GM23248 (cell line): ENCODE data around the gene PSENEN. TPM values are rescaled to one million over a fixed set of nuclear protein-coding genes. Genes with fewer than 3 reads are reported as not detected.

Experiments used
- DNase-seq: peaks from one replicate; pipeline ENCODE4 v3.0.0-alpha.2; 2015
- H2AFZ ChIP-seq: fragments of 200-600 bp; sonication (generic); 2 replicates; pipeline ENCODE4 v1.6.1; 2016; ENCODE audit warnings: antibody characterized with exemption
- H3F3A ChIP-seq: fragments of 200-600 bp; sonication (generic); 2 replicates; pipeline ENCODE4 v1.6.1; 2016; ENCODE audit warnings: mild to moderate bottlenecking, antibody characterized with exemption, mixed run types; ENCODE audit not compliant: insufficient read depth
- H3K27ac ChIP-seq: fragments of 200-600 bp; sonication (generic); 2 replicates; pipeline ENCODE4 v1.5.1; 2016; ENCODE audit warnings: mild to moderate bottlenecking
- H3K27me3 ChIP-seq: fragments of 200-600 bp; sonication (generic); replicated peaks from 2 replicates; pipeline ENCODE4 v1.6.1; 2016; ENCODE audit warnings: mild to moderate bottlenecking; ENCODE audit not compliant: insufficient read depth
- H3K36me3 ChIP-seq: fragments of 200-600 bp; sonication (generic); 2 replicates; pipeline ENCODE4 v1.6.1; 2016; ENCODE audit warnings: low read depth, mild to moderate bottlenecking
- H3K4me1 ChIP-seq: fragments of 200-600 bp; sonication (generic); 2 replicates; pipeline ENCODE4 v1.6.1; 2016; ENCODE audit warnings: mild to moderate bottlenecking; ENCODE audit not compliant: insufficient read depth
- H3K4me2 ChIP-seq: fragments of 200-600 bp; sonication (generic); one replicate; pipeline ENCODE4 v1.6.1; 2016; ENCODE audit warnings: mild to moderate bottlenecking; ENCODE audit not compliant: unreplicated experiment
- H3K4me3 ChIP-seq: fragments of 200-600 bp; sonication (generic); 2 replicates; pipeline ENCODE4 v1.5.1; 2016; ENCODE audit warnings: mild to moderate bottlenecking
- H3K79me2 ChIP-seq: fragments of 200-600 bp; sonication (generic); 2 replicates; pipeline ENCODE4 v1.6.1; 2016; ENCODE audit warnings: mild to moderate bottlenecking; ENCODE audit not compliant: insufficient read depth
- H3K9ac ChIP-seq: fragments of 200-600 bp; sonication (generic); 2 replicates; pipeline ENCODE4 v1.6.1; 2016; ENCODE audit warnings: mild to moderate bottlenecking
- H3K9me2 ChIP-seq: fragments of 200-600 bp; sonication (generic); 2 replicates; pipeline ENCODE4 v1.6.1; 2016; ENCODE audit warnings: mixed run types, mild to moderate bottlenecking, moderate library complexity; ENCODE audit not compliant: insufficient read depth
- H3K9me3 ChIP-seq: fragments of 200-600 bp; sonication (generic); one replicate; pipeline ENCODE4 v1.6.1; 2017; ENCODE audit warnings: low read depth
- H4K20me1 ChIP-seq: fragments of 200-600 bp; sonication (generic); 2 replicates; pipeline ENCODE4 v1.6.0; 2016; ENCODE audit not compliant: insufficient read depth
- EZH2 ChIP-seq: fragments of 200-600 bp; sonication (generic); IDR thresholded peaks from 2 replicates; pipeline ENCODE4 v1.6.1; 2018; ENCODE audit warnings: antibody characterized with exemption, mild to moderate bottlenecking; ENCODE audit not compliant: insufficient read depth, poor library complexity, severe bottlenecking
- EZH2phosphoT487 ChIP-seq: fragments of 200-600 bp; sonication (generic); IDR thresholded peaks from 2 replicates; pipeline ENCODE4 v1.6.1; 2018; ENCODE audit warnings: antibody characterized with exemption, moderate library complexity, mild to moderate bottlenecking, low read depth; ENCODE audit not compliant: insufficient read depth
- WGBS, 2 experiments: methylation state at CpG; one replicate each; pipeline ENCODE4 v1.1.6; 2015 to 2017; ENCODE audit warnings: low lambda C conversion rate in 2 of 2, low coverage in 1 of 2; ENCODE audit errors: missing lambda C conversion rate in 2 of 2; 5-methylcytosine and 5-hydroxymethylcytosine counted together
- in situ Hi-C: fragments of 300-500 bp; cut with MboI; formaldehyde crosslinking; loops from 2 replicates; pipeline ENCODE4 v1.15.0; 2020
- polyA plus RNA-seq: library from polyadenylated mRNA; unstranded; fragments of >200 nt; fragmentation: Nextera tagmentation; extraction: Ambion mirVana; gene quantifications from 2 replicates; pipeline ENCODE4 v1.2.1, GENCODE V29; 2016
- total RNA-seq: library from RNA; depleted of rRNA; stranded (reverse); fragments of >200 nt; shearing (Covaris generic); gene quantifications from 2 replicates; pipeline ENCODE4 v1.2.3, GENCODE V29; 2014

Gene PSENEN
- total and polyA plus RNA-seq, 2 experiments from 2014 or later: 21.6 to 108 TPM

GRCh38 chr19:35715355-35715809 lies 30.1 kb upstream of the PSENEN start:
- Histone ChIP-seq H3K36me3 (no peaks in the 10 kb centered on the region), H3K4me2 (no peak overlapping the region), H2AFZ (no peak overlapping the region), H3K9me3 (no peaks in the 10 kb centered on the region), H3K79me2 (peaks cover 31% of the 10 kb centered on the region), H3K9me2 (no peaks in the 10 kb centered on the region), H3F3A (no peaks in the 10 kb centered on the region; the same call in 1 of the 2 replicates), H3K9ac (no peak overlapping the region), H4K20me1 (no peaks in the 10 kb centered on the region), H3K4me1 (no peaks in the 10 kb centered on the region), H3K27ac (no peak overlapping the region), H3K27me3 (no peaks in the 10 kb centered on the region), H3K4me3 (no peak overlapping the region)
- in situ Hi-C loops: no loop called here
- TF ChIP-seq EZH2phosphoT487: no peak
- TF ChIP-seq EZH2: no peak
- DNase-seq: no peak
- WGBS, 2 experiments: 75 to 76% methylated on average over 7 of the region's 7 CpGs

- no peaks in the 10 kb centered on the region for H3K4me1 ChIP-seq
- H3K9me2 ChIP-seq: no peaks in the 10 kb centered on the region
- peaks cover 36% of the 10 kb centered on the region for H3K79me2 ChIP-seq
- H3K27ac ChIP-seq: peak overlapping the region; percentile 38
- peak overlapping the region; percentile 74 for H3K9ac ChIP-seq
- peak overlapping the region; percentile 90 for H2AFZ ChIP-seq
- H3F3A ChIP-seq: no peaks in the 10 kb centered on the region; the same call in 1 of the 2 replicates
- WGBS, 2 experiments: 2 to 5% methylated on average over 42 to 52 of the region's 52 CpGs
- no peaks in the 10 kb centered on the region for H3K9me3 ChIP-seq
- DNase-seq: peak; percentile 71
- peak overlapping the region; percentile 86 for H3K4me2 ChIP-seq
- no peaks in the 10 kb centered on the region for H3K36me3 ChIP-seq
- no peaks in the 10 kb centered on the region for H4K20me1 ChIP-seq
- H3K4me3 ChIP-seq: peak overlapping the region; percentile 82
- no peaks in the 10 kb centered on the region for H3K27me3 ChIP-seq
- no peak for TF ChIP-seq EZH2phosphoT487
- TF ChIP-seq EZH2: no peak
- in situ Hi-C loops: no loop called here
These were observed 29.3 kb upstream of the PSENEN start for GRCh38 chr19:35715981-35716800.

- peak; percentile 98 for DNase-seq
- H3K9ac ChIP-seq: peak overlapping the region; percentile 74
- no peaks in the 10 kb centered on the region for H3K9me2 ChIP-seq
- peak overlapping the region; percentile 90 for H2AFZ ChIP-seq
- TF ChIP-seq EZH2 (no peak), EZH2phosphoT487 (no peak)
- H3K36me3 ChIP-seq: no peaks in the 10 kb centered on the region
- 1 to 3% methylated on average over 56 to 71 of the region's 77 CpGs for WGBS, 2 experiments
- no peaks in the 10 kb centered on the region for H3K4me1 ChIP-seq
- no peaks in the 10 kb centered on the region; the same call in 1 of the 2 replicates for H3F3A ChIP-seq
- H3K27ac ChIP-seq: peak overlapping the region; percentile 38
- H3K27me3 ChIP-seq: no peaks in the 10 kb centered on the region
- H3K9me3 ChIP-seq: no peaks in the 10 kb centered on the region
- H3K4me2 ChIP-seq: peak overlapping the region; percentile 86
- peaks cover 45% of the 10 kb centered on the region for H3K79me2 ChIP-seq
- H4K20me1 ChIP-seq: no peaks in the 10 kb centered on the region
- peak overlapping the region; percentile 82 for H3K4me3 ChIP-seq
- in situ Hi-C loops: no loop called here
These were observed 28.4 kb upstream of the PSENEN start for GRCh38 chr19:35716801-35717664.

DNA sequence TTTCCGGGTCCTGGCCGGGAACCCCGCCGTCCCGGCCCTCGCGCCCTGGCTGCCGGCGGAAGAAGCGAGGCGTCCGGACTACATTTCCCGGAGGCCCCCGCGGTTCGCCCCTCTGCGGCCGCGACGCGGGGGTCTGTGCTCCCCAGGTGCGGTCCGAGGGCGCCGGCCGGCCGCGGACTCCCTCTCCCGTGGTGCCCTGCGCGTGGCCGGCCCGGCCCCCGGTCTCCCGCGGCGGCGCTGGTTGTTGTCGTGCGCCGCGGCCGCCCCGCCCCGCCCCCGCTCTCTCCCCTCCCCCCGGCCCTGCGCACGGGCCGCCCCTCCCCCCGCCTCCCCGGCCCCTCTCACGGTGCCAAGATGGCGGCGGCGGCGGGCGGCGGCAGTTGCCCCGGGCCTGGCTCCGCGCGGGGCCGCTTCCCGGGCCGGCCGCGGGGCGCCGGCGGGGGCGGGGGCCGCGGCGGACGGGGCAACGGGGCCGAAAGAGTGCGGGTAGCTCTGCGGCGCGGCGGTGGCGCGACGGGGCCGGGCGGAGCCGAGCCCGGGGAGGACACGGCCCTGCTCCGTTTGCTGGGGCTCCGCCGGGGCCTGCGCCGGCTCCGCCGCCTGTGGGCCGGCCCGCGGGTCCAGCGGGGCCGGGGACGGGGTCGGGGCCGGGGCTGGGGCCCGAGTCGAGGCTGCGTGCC lies 27.6 kb upstream of the PSENEN start, which contains the start of gene KMT2B:
Gene KMT2B (plus strand): TSS at position 339 of the 680 bp plus-strand sequence. CDS start 16 bp downstream, at position 355.
- H3K27ac ChIP-seq: peak within 1 kb of the TSS; percentile 77
- H3K4me2 ChIP-seq: peak within 1 kb of the TSS; percentile 86
- in situ Hi-C loops: no loop called here
- no peaks in the 10 kb centered on the region for H3K36me3 ChIP-seq
- peak within 1 kb of the TSS; percentile 94 for H3K9ac ChIP-seq
- H3K9me3 ChIP-seq: no peaks in the 10 kb centered on the region
- DNase-seq: no peak
- no peaks in the 10 kb centered on the region for H3K9me2 ChIP-seq
- peaks cover 52% of the 10 kb centered on the region for H3K79me2 ChIP-seq
- no peaks in the 10 kb centered on the region for H3K4me1 ChIP-seq
- TF ChIP-seq EZH2 (no peak), EZH2phosphoT487 (no peak)
- WGBS, 2 experiments: 1% methylated on average over 29 to 73 of the region's 109 CpGs
- no peaks in the 10 kb centered on the region for H3K27me3 ChIP-seq
- H3K4me3 ChIP-seq: peak within 1 kb of the TSS; percentile 89
- H2AFZ ChIP-seq: peak within 1 kb of the TSS; percentile 90
- H4K20me1 ChIP-seq: no peaks in the 10 kb centered on the region
- no peaks in the 10 kb centered on the region; the same call in 1 of the 2 replicates for H3F3A ChIP-seq
